GM12878 (cell line): Measurements from ENCODE around the gene PDILT. TPM values are rescaled to one million over a fixed set of nuclear protein-coding genes. Genes with fewer than 3 reads are reported as not detected.

Source experiments
- ATAC-seq: fragments of 200-7000 bp; cut with Tn5 transposase; 3 replicates; pipeline ENCODE4 v1.9.1; 2020; ENCODE audit warnings: mild to moderate bottlenecking, moderate library complexity
- BruUV-seq: library from RNA; stranded (reverse); fragments of 400-500 nt; replicated peaks from 2 replicates; lab custom pipeline; 2021; lab: Mats Ljungman, UMichigan
- CTCF ChIA-PET: fragments of 300-600 bp; sonication (Branson Sonifier 250); formaldehyde crosslinking; extraction: SDS; loops from one replicate; lab custom pipeline; 2021; ENCODE audit warnings: inconsistent platforms; lab: Yijun Ruan, JAX
- POLR2A ChIA-PET: fragments of 350-600 bp; formaldehyde crosslinking; extraction: SDS; loops from one replicate; lab custom pipeline; 2021; ENCODE audit warnings: inconsistent platforms; lab: Charles Lee
- RAD21 ChIA-PET: fragments of 300-600 bp; sonication (Branson Sonifier 250); formaldehyde crosslinking; loops from one replicate; lab custom pipeline; 2023; ENCODE audit warnings: antibody characterized with exemption; ENCODE audit not compliant: unreplicated experiment; lab: Charles Lee
- SMC1A ChIA-PET: fragments of 300-600 bp; sonication (Branson Sonifier 250); formaldehyde crosslinking; loops from one replicate; lab custom pipeline; 2023; ENCODE audit not compliant: unreplicated experiment, uncharacterized antibody; lab: Charles Lee
- DNase-seq: peaks from one replicate; pipeline ENCODE4 v3.0.0-alpha.2; 2011; ENCODE audit warnings: low read depth, low spot score
- FAIRE-seq: peaks from 3 replicates; lab custom pipeline; 2011; peaks lifted over from hg19 to GRCh38; lab: Jason Lieb, UNC
- H2AFZ ChIP-seq: 2 replicates; pipeline ENCODE4 v1.6.0; 2011; ENCODE audit warnings: low read depth, low read length, control low read depth; ENCODE audit not compliant: control insufficient read depth
- H3K27ac ChIP-seq: 2 replicates; pipeline ENCODE4 v1.5.1; 2011; ENCODE audit warnings: control low read depth; ENCODE audit not compliant: control insufficient read depth, insufficient read depth
- H3K27me3 ChIP-seq, 2 experiments: replicated peaks in 1 of 2; 2 replicates each; pipeline versions ENCODE4 v1.6.0 to v1.6.1; 2011; ENCODE audit warnings: low read length in 1 of 2; ENCODE audit not compliant: control insufficient read depth in 2 of 2, insufficient read depth in 2 of 2
- H3K36me3 ChIP-seq, 2 experiments: 2 replicates each; pipeline ENCODE4 v1.5.1; 2011; ENCODE audit warnings: low read length in 1 of 2; ENCODE audit not compliant: control insufficient read depth in 2 of 2, insufficient read depth in 2 of 2
- H3K4me1 ChIP-seq: 2 replicates; pipeline ENCODE4 v1.6.1; 2011; ENCODE audit warnings: mild to moderate bottlenecking, low read length, moderate library complexity, mixed read lengths; ENCODE audit not compliant: control insufficient read depth, insufficient read depth
- H3K4me2 ChIP-seq: 2 replicates; pipeline ENCODE4 v1.6.0; 2011; ENCODE audit warnings: control low read depth; ENCODE audit not compliant: control insufficient read depth, insufficient read depth
- H3K4me3 ChIP-seq: fragments of 200-600 bp; sonication (generic); 2 replicates; pipeline ENCODE4 v1.5.1; 2016
- H3K79me2 ChIP-seq: 2 replicates; pipeline ENCODE4 v1.6.0; 2011; ENCODE audit warnings: low read length; ENCODE audit not compliant: control insufficient read depth, insufficient read depth
- H3K9ac ChIP-seq: 2 replicates; pipeline ENCODE4 v1.8.0; 2011; ENCODE audit warnings: low read length, control low read depth, mixed read lengths; ENCODE audit not compliant: control insufficient read depth, insufficient read depth
- H3K9me3 ChIP-seq: replicated peaks from 3 replicates; pipeline ENCODE4 v1.5.1; 2011; ENCODE audit warnings: mild to moderate bottlenecking, low read length; ENCODE audit not compliant: control insufficient read depth, insufficient read depth
- H4K20me1 ChIP-seq: 2 replicates; pipeline ENCODE4 v1.6.0; 2011; ENCODE audit not compliant: control insufficient read depth, insufficient read depth
- ATF3 ChIP-seq: IDR thresholded peaks from 2 replicates; pipeline ENCODE4 v1.6.1; 2011; ENCODE audit warnings: low read depth, mild to moderate bottlenecking, low read length, moderate library complexity, borderline replicate concordance; ENCODE audit errors: extremely low read depth
- BACH1 ChIP-seq: fragments of 450-650 bp; IDR thresholded peaks from 2 replicates; pipeline ENCODE4 v1.6.1; 2017; ENCODE audit warnings: mild to moderate bottlenecking, borderline replicate concordance
- BCL3 ChIP-seq: IDR thresholded peaks from 2 replicates; pipeline ENCODE4 v1.6.1; 2011; ENCODE audit warnings: borderline replicate concordance, low read depth, mild to moderate bottlenecking, moderate library complexity, low read length; ENCODE audit not compliant: insufficient read depth, poor library complexity, severe bottlenecking
- CBX3 ChIP-seq: fragments of 200-600 bp; sonication (generic); IDR thresholded peaks from 2 replicates; pipeline ENCODE4 v1.6.1; 2016; ENCODE audit warnings: low read depth, borderline replicate concordance
- CUX1 ChIP-seq: IDR thresholded peaks from 2 replicates; pipeline ENCODE4 v1.6.1; 2012; ENCODE audit warnings: improper control_type of control experiment, low read depth, low read length; ENCODE audit not compliant: insufficient replicate concordance
- HDAC6 ChIP-seq: fragments of 200-600 bp; sonication (generic); IDR thresholded peaks from one replicate; pipeline ENCODE4 v1.8.0; 2017; ENCODE audit warnings: antibody characterized with exemption; ENCODE audit not compliant: unreplicated experiment
- IRF5 ChIP-seq: fragments of 450-650 bp; IDR thresholded peaks from 2 replicates; pipeline ENCODE4 v1.6.1; 2017; ENCODE audit warnings: borderline replicate concordance
- KLF5 ChIP-seq: fragments of 450-650 bp; IDR thresholded peaks from 2 replicates; pipeline ENCODE4 v1.6.1; 2014; ENCODE audit warnings: mild to moderate bottlenecking; ENCODE audit not compliant: partially characterized antibody
- MYB ChIP-seq: fragments of 150-350 bp; IDR thresholded peaks from 2 replicates; pipeline ENCODE4 v1.6.1; 2014; ENCODE audit warnings: mild to moderate bottlenecking, low read depth, low read length, borderline replicate concordance
- NR2F1 ChIP-seq: fragments of 450-650 bp; conservative IDR thresholded peaks from 2 replicates; pipeline ENCODE4 v1.6.1; 2017; ENCODE audit warnings: mild to moderate bottlenecking
- SUPT20H ChIP-seq: IDR thresholded peaks from 2 replicates; pipeline ENCODE4 v1.6.1; 2011; ENCODE audit warnings: low read depth, mild to moderate bottlenecking, low read length, moderate library complexity, borderline replicate concordance; ENCODE audit not compliant: control insufficient read depth
- ZBTB4 ChIP-seq: fragments of 450-650 bp; formaldehyde crosslinking; IDR thresholded peaks from 2 replicates; pipeline ENCODE4 v1.4.0; 2022; ENCODE audit warnings: mild to moderate bottlenecking, moderate library complexity
- WGBS: methylation state at CpG from one replicate; pipeline ENCODE4 v1.1.6; 2016; ENCODE audit warnings: low lambda C conversion rate; ENCODE audit not compliant: insufficient replicate concordance, insufficient coverage; ENCODE audit errors: missing lambda C conversion rate; 5-methylcytosine and 5-hydroxymethylcytosine counted together
- in situ Hi-C: fragments of 300-500 bp; cut with MboI; formaldehyde crosslinking; loops from 9 replicates; pipeline ENCODE4 v1.14.3; 2018; ENCODE audit warnings: mixed read lengths
- intact Hi-C: fragments of 100-400 bp; cut with micrococcal nuclease; formaldehyde crosslinking; loops from one replicate; pipeline ENCODE4 v1.14.2; 2022; ENCODE audit not compliant: unreplicated experiment
- polyA plus RNA-seq, 11 experiments: library from polyadenylated mRNA; depleted of rRNA in 4 of 11; unstranded in 6 of 11; stranded (reverse) in 5 of 11; fragments of >200 nt; fragmentation: Nextera tagmentation in 4 of 11; fragmentation: Illumina TruSeq in 1 of 11; extraction: Ambion mirVana in 4 of 11; extraction: Trizol in 1 of 11; gene quantifications; 1 replicate in 1 of 11; 2 replicates in 10 of 11; pipeline versions ENCODE4 v1.2.1 to v1.2.3, GENCODE V29; 2011 to 2016; ENCODE audit warnings: inconsistent platforms in 2 of 11, missing spikeins in 2 of 11, low read depth in 1 of 11
- total RNA-seq, 4 experiments: library from RNA; depleted of rRNA in 3 of 4; stranded (reverse); fragments of >200 nt in 3 of 4; fragmentation: Illumina TruSeq in 1 of 4; extraction: Trizol in 1 of 4; gene quantifications; 2 replicates each; pipeline versions ENCODE4 v1.2.1 to v1.2.3, GENCODE V29; 2013 to 2021

PDILT gene
- total and polyA plus RNA-seq, 10 of the 15 experiments (the other 5 are each of a cell fraction or from before 2014, with no cell fraction given), result not detected

- ChIA-PET CTCF (interaction anchor here (1.9 kb wide), 1 partner anchor 19 kb away, joined by 5 read pairs; no protein-coding TSS in a partner anchor), SMC1A (interaction anchor here (1.6 kb wide), 1 partner anchor 18 kb away, joined by 3 read pairs; no protein-coding TSS in a partner anchor), POLR2A (no interaction called here), RAD21 (no interaction called here)
- DNase-seq (no peak), FAIRE-seq (no peak), ATAC-seq (no peak)
- Histone ChIP-seq H3K27me3 (no peaks in the 10 kb centered on the region), H4K20me1 (no peaks in the 10 kb centered on the region), H3K4me3 (no peak overlapping the region), H3K4me1 (no peaks in the 10 kb centered on the region), H3K9ac (no peak overlapping the region), H3K9me3 (no peaks in the 10 kb centered on the region), H2AFZ (no peak overlapping the region), H3K79me2 (no peaks in the 10 kb centered on the region), H3K27ac (no peak overlapping the region), H3K4me2 (no peak overlapping the region), H3K36me3 (no peaks in the 10 kb centered on the region)
- BruUV-seq, result no TSS peak
- in situ Hi-C loops (no loop called here), intact Hi-C loops (no loop called here)
- WGBS, result 0% methylated on average over 1 of the region's 1 CpG
- TF ChIP-seq MYB (no peak), NR2F1 (no peak), CUX1 (no peak), IRF5 (no peak), KLF5 (no peak), BCL3 (no peak), BACH1 (no peak), ATF3 (no peak), CBX3 (no peak), SUPT20H (no peak), ZBTB4 (CRISPR knock-in tag) (no peak), HDAC6 (no peak)
Observed at GRCh38 chr16:20319406-20319805, 85.1 kb downstream of the PDILT start.
